SIG-M5 treated with dmso at 0.1 percent for 504 hours (cell line): Measurements from ENCODE around the gene LINC01488.

Experiments
- DNase-seq: peaks from one replicate; lab custom pipeline; 2025; ENCODE audit not compliant: unreplicated experiment; lab: John Stamatoyannopoulos, UW

LINC01488 gene

GRCh38 chr11:69444381-69445130 lies 36.9 kb upstream of the LINC01488 start:
- peak; percentile 84 for DNase-seq

DNA sequence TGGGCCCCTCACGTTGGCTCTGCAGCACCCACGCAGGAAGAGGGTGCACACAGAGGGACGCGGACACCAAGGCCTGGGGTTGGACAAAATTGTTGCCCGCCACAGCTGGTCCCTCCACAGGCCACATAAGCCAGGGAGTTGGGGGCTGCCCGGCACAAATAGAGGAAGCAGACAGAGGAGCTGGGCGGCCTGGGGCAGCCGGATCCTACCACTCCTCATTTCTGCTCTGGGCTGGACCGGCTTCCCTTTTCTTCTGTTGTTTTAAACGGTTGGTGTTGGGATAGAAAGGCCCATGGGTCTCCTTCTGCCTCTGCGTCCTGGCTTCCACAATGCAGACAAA lies 36.4 kb upstream of the LINC01488 start:
- no peak for DNase-seq

GRCh38 chr11:69446108-69446507 lies 35.4 kb upstream of the LINC01488 start:
- DNase-seq: no peak

DNA sequence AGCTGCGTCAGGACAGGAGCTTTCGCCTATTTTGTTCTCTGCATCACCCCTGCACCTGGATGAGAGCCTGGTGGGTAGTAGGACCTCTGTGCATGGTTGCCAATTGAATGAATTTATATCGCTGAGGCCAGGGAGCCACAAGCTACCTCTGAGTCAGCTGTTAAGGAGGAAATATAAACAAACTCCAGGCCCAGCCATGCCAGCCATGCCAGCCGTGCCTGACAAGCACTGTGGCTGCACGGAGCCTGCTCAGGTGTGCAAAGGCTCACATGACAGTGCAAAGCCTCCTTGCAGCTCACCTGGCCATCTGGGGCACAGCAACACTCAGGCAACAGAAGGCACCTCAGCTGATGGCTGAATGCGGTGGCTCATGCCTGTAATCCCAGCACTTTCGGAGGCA lies 33.7 kb upstream of the LINC01488 start:
- no peak for DNase-seq

GRCh38 chr11:69448471-69449284 lies 32.8 kb upstream of the LINC01488 start:
- no peak for DNase-seq

GRCh38 chr11:69449320-69450063 lies 32.0 kb upstream of the LINC01488 start:
- DNase-seq: no peak

DNA sequence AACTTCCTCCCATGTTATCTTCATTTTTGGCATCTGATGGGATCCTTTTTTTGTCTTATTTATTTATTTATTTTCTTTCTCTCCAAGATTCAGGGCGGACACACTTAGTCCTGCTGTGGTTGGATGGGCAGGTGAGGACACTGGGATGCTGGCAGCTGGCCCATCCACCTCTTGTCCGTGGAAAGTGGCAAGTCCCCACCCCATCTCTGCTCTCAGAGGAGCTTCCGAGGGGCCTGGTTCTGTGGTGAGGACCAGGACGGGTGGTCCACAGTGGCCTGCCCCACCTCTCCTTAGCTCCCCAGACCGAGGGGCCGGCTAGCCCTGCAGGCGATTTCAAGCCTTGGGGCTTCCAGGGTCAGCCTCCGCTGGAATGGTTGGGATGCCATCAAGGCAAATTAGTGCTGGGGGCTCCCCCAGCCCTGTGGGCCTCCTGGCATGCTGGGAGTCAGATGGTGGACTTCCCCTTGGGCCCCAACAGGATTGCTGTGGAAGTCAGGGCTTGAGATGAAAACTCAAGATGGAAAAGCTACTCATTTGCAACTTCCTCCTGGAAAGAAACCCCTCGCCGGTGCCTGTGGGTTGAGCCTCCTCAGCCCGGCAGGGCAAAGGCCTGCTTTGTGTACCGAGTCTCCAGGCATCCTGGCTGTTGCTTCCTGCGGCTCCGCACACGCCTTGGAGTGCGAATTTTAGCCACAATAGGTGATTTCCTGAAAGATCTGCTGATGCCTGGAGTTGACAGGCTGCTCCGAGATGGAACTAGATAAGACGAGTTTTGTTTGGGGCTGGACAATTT lies 31.2 kb upstream of the LINC01488 start:
- no peak for DNase-seq

- no peak for DNase-seq
Measured at GRCh38 chr11:69450857-69451220, 30.6 kb upstream of the LINC01488 start.

DNA sequence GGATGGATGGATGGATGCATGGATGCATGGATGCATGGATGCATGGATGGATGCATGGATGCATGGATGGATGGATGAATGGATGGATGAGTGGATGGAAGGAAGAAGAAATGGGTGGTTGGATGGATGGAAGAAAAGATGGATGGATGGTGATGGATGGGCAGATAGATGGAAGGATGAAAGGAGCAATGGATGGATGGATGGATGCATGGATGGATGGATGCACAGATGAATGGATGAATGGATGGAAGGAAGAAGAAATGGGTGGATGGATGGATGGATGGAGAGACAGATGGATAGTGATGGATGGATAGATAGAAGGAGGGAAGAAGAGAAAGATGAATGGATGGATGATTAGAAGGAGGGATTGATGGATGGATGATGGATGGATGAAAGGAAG lies 30.2 kb upstream of the LINC01488 start:
- no peak for DNase-seq

- DNase-seq: no peak
Measured at GRCh38 chr11:69452206-69452987, 29.1 kb upstream of the LINC01488 start.

DNA sequence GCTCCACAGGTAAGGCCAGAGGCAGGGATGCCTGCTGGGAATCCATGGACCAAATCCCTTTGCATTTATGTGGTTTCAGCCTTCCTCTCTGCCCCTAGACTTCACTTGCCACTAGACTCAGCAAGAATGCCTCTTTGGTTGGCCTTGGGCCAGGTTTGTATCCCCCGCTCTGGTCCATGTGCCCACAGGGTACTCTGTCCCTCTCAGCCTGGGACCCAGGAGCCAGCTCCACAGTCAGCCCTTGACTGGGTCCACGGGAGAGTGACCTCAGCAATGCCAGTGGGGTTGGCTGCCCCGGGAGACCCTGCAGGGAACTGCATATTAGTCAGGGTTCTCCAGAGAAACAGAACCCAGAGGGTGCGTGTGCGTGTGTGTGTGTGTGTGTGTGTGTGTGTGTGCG lies 28.3 kb upstream of the LINC01488 start:
- no peak for DNase-seq

GRCh38 chr11:69454018-69454417 lies 27.4 kb upstream of the LINC01488 start:
- DNase-seq: no peak

DNA sequence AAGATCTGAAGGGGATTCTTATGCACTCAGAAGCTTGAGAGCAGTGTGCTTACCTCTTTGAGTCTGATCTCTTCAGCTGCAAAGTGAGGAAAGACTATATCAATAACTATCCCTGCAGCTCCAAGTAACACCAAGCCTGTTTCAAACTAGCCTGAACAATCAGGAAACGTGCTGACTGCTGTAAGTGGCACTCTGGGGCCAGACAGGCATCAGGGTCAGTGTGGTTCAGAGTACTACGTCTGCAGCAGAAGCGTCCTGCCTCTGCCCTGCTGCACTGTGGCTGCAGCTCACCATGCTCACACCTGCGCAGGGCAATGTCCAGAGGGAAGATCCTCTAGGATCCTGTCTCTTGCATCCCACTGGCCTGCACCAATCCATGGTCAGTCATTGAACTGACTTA lies 25.5 kb upstream of the LINC01488 start:
- no peak for DNase-seq

DNA sequence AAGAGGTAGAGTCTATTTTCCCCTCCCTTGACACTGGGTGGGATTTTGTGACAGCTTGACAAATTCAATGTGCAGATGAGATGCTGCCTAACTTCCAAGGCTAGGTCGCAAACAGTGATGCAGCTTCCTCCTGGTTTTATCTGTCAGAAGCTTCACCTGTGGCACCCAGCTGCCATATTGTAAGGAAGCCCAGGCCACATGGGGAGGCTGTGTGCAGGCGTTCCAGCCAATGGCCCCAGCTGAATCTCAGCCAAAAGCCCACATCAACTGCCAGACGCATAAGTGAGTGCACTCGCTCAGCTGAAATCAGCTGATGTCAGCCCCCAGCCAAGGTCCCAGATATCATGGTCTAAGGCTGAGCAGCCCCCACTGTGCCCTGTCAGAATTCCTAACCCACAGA lies 24.8 kb upstream of the LINC01488 start:
- DNase-seq: no peak

- DNase-seq: no peak
Measured at GRCh38 chr11:69459848-69460539, 21.5 kb upstream of the LINC01488 start.

DNA sequence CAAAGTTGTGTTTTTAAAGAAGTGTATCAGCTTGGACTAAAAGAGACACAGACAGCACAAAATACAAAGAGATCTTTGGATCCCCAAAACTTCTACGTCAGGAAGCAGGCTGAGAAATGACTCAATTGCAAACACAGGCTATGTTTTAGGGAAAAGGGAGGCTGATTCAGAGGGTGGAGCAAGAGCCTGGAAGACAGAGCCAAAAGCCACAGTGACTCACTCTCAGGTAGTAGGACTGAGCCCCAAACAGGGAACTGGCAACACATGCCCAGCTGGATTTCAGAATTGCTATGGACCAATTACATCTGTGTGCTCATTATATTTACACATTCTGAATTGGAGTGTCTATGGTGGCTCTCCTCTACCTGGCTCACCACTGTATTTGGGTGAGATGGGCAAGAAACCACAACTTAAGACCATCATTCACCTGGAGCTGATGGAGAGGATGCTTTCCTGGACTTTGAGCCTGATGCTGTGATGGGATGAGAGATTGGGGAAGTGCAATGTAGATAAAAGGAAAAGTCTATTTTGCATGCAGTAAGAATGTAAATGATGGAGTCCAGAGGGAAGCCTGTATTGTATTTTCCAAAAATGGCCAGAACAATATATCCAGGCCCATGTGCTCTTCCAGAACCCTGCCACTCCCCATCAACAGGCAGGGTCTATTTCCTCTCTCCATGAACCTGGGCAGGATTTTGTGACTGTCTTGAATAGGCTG lies 20.8 kb upstream of the LINC01488 start:
- DNase-seq: no peak

- no peak for DNase-seq
Measured at GRCh38 chr11:69461272-69461962, 20.0 kb upstream of the LINC01488 start.

DNA sequence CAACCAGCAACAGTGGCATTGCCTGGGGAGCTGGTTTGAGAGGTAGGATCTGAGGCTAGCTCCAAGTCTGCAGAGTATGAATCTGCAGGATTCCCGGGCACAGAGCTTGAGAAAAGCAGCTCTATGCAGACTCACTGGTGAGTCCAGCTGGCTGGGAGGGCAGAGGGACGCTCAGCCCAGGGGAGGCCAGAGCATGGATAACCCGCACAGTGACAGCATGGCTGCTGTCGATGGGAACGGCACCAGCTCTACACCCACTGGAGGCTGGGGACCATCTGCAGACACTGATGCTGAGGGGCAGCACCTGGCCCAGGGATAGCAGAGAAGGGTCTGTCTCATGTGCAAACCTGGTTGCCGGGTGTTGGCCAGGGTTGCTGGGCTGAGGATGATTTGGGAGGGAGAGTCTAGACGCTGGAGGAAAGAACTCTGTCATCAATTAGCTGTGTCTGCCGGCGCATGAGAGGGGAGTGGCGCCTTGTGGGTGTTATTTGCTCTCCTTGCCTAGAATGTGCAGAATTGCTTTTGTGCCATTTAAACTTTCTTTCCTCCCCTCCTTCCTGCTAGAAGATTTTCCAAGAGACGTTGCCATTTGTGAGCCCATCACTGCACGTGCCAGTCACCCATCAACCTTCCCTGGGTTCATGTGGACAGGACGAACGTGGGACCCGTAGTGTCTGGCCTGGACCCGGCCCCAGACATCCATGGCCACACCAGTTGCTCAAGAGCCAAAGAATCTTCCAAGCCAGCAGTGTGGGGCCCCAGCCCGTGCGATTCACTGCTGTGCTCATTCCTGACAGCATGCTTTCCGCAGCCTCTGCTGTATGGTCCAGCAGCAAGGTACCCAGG lies 19.1 kb upstream of the LINC01488 start:
- no peak for DNase-seq
